Natural killer cell (primary cell): Measurements from ENCODE around the gene ATXN3. TPM values are rescaled to one million over a fixed set of nuclear protein-coding genes. Genes with fewer than 3 reads are reported as not detected.

ENCODE experiments used
- ATAC-seq, 3 donors: fragments of 150-1000 bp in 2 of 3; fragments of 200-7000 bp in 1 of 3; cut with Tn5 transposase; 1 replicate in 1 of 3; 2 replicates in 2 of 3; pipeline ENCODE4 v1.10.0; 2021; ENCODE audit warnings: mild to moderate bottlenecking in 2 of 3, moderate library complexity in 2 of 3
- DNase-seq, 2 donors: peaks; one replicate each; pipeline versions ENCODE4 v3.0.0 to v3.0.0-alpha.2; 2013 to 2021; ENCODE audit warnings: mixed read lengths in 1 of 2
- H3K27ac ChIP-seq: one replicate; pipeline ENCODE4 v1.5.1; 2013; ENCODE audit warnings: mild to moderate bottlenecking, low read length
- H3K27me3 ChIP-seq: one replicate; pipeline ENCODE4 v1.6.1; 2013; ENCODE audit warnings: low read length; ENCODE audit not compliant: control insufficient read depth, insufficient read depth
- H3K36me3 ChIP-seq: one replicate; pipeline ENCODE4 v1.6.1; 2013; ENCODE audit warnings: low read length; ENCODE audit not compliant: control insufficient read depth, insufficient read depth
- H3K4me1 ChIP-seq: one replicate; pipeline ENCODE4 v1.6.1; 2013; ENCODE audit warnings: low read length; ENCODE audit not compliant: control insufficient read depth, insufficient read depth
- H3K4me3 ChIP-seq: one replicate; pipeline ENCODE4 v1.5.1; 2013; ENCODE audit warnings: low read length
- H3K9me3 ChIP-seq: one replicate; pipeline ENCODE4 v1.6.1; 2013; ENCODE audit warnings: low read length; ENCODE audit not compliant: control insufficient read depth, insufficient read depth
- H3K27ac Mint-ChIP-seq, 2 donors: one replicate each; pipeline ENCODE4 v1.8.0; 2022; ENCODE audit warnings: mild to moderate bottlenecking in 2 of 2, mixed read lengths in 2 of 2, moderate library complexity in 1 of 2
- H3K27me3 Mint-ChIP-seq, 2 donors: one replicate each; pipeline ENCODE4 v1.8.0; 2022; ENCODE audit warnings: low read depth in 2 of 2, mixed read lengths in 2 of 2
- H3K36me3 Mint-ChIP-seq: one replicate; pipeline ENCODE4 v1.8.0; 2022; ENCODE audit warnings: mixed read lengths
- H3K4me1 Mint-ChIP-seq, 2 donors: one replicate each; pipeline ENCODE4 v1.8.0; 2022; ENCODE audit warnings: mixed read lengths in 2 of 2
- H3K4me3 Mint-ChIP-seq: one replicate; pipeline ENCODE4 v1.8.0; 2022; ENCODE audit warnings: mild to moderate bottlenecking, moderate library complexity, mixed read lengths
- H3K9me3 Mint-ChIP-seq, 2 donors: one replicate each; pipeline ENCODE4 v1.8.0; 2022; ENCODE audit warnings: mixed read lengths in 2 of 2
- WGBS: methylation state at CpG from one replicate; pipeline ENCODE4 v1.1.7; 2013; ENCODE audit warnings: missing lambda C conversion rate; ENCODE audit not compliant: insufficient coverage; 5-methylcytosine and 5-hydroxymethylcytosine counted together
- intact Hi-C: fragments of 100-400 bp; cut with micrococcal nuclease; formaldehyde crosslinking; loops from one replicate; pipeline ENCODE4 v1.14.2; 2022
- total RNA-seq, 4 donors: library from RNA; stranded (reverse); fragments of 120-200 nt in 1 of 4; gene quantifications; one replicate each; pipeline versions ENCODE4 v1.2.3 to v1.2.4, GENCODE V29; 2013 to 2022
- TF ChIP-seq, protein P1 (sequence below): fragments of 200-600 bp; IDR thresholded peaks from one replicate; pipeline ENCODE4 v1.8.0; 2022; ENCODE audit warnings: antibody characterized with exemption

ATXN3 gene
- 10 to 100 TPM; 26.7 to 40.5 (median 30.7) TPM for total RNA-seq
- 45.5 TPM for total RNA-seq (2013)

DNA sequence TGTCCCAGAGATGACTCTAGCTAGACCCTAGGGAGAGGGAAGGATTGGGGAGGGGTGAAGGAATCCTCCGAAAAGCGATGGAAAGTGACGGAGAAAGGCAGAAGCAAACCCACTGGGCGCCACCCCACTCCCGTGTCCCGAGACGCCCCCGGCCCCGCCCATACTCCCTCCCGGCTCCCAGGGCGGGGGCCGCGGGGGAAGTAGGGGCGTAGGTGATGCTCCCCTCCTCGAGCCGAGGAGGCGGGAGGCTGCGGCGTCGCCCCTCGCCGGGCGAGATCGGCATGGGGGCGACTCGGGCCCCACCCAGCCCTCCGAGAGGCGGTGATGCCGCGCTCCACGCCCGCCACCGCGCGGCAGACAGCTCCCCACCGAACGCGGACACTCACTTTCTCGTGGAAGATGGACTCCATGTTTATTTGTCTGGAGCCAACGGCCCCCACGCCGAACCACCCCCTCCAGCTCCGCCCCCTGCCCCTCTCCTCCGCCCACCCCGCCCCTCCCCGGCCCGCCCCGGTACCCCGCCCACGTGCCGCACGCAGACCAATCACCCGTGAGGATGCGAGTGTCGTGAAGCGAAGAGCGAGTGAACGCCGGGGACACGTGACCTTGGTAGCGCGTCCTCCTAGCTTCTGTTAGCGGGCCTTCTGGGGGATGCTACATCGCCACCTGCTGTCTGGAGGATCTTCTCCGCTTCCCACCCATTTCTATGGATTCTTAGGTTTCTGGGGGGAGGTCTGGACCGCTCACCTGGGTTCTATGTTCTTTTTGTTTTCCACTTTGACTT lies at the start of gene ATXN3:
Gene ATXN3 (minus strand): TSS at position 440 of the 784 bp plus-strand sequence. CDS start 30 bp downstream, at position 410.
- peak within 1 kb of the TSS; percentile 99 for H3K4me3 Mint-ChIP-seq
- peaks cover 17% of the 10 kb centered on the region for H3K4me1 ChIP-seq
- intact Hi-C loops, result loop anchor here (1.0 to 10.0 kb wide), 3 partner anchors 14 to 452 kb away; partner anchors contain the start of genes CPSF2, NDUFB1 and TRIP11
- peaks cover 18 to 22% of the 10 kb centered on the region in 2 donors for H3K4me1 Mint-ChIP-seq
- ATAC-seq (peak; percentile 91 to 98 (median 96)), DNase-seq (peak; percentile 86 to 99)
- no peaks in the 10 kb centered on the region for H3K27me3 Mint-ChIP-seq
- peak within 1 kb of the TSS; percentile 70 for H3K27ac ChIP-seq
- H3K36me3 Mint-ChIP-seq, result no peaks in the 10 kb centered on the region
- H3K27me3 ChIP-seq, result no peaks in the 10 kb centered on the region
- H3K4me3 ChIP-seq, result peak within 1 kb of the TSS; percentile 76
- TF ChIP-seq, protein P1, sequence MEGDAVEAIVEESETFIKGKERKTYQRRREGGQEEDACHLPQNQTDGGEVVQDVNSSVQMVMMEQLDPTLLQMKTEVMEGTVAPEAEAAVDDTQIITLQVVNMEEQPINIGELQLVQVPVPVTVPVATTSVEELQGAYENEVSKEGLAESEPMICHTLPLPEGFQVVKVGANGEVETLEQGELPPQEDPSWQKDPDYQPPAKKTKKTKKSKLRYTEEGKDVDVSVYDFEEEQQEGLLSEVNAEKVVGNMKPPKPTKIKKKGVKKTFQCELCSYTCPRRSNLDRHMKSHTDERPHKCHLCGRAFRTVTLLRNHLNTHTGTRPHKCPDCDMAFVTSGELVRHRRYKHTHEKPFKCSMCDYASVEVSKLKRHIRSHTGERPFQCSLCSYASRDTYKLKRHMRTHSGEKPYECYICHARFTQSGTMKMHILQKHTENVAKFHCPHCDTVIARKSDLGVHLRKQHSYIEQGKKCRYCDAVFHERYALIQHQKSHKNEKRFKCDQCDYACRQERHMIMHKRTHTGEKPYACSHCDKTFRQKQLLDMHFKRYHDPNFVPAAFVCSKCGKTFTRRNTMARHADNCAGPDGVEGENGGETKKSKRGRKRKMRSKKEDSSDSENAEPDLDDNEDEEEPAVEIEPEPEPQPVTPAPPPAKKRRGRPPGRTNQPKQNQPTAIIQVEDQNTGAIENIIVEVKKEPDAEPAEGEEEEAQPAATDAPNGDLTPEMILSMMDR, result peak; percentile 74
- no peaks in the 10 kb centered on the region for H3K36me3 ChIP-seq
- peak within 1 kb of the TSS; percentile 88 to 91 for H3K27ac Mint-ChIP-seq
- 0% methylated on average over 60 of the region's 66 CpGs for WGBS
- H3K9me3 Mint-ChIP-seq, result no peaks in the 10 kb centered on the region
- no peaks in the 10 kb centered on the region for H3K9me3 ChIP-seq

DNA sequence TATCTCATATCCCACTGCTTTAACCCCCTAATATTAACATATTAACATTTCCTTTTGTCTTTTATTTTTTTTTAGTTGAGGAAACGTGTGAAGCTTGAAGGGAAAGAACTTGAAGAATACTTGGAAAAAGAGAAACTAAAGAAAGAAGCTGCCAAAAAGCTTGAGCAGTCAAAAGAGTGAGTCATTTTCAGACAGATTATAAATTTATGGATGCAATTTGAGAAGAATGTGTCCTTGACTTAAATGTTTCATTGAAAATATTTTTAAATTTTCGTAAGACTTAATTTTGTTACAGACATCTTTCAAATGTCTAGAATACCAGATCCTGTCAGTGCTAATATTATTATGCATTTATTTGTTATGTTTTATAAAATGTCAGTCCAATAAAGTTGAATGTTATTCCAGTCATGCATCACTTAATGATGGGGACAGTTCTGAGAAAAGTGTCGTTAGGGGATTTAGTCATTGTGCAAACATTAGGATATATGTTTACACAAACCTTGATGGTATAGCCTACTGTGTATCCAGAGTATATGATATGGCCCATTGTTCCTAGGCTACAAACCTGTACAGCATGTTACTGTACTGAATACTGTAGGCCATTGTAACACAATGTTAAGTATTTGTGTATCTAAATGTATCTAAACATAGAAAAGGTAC lies 48.0 kb upstream of the ATXN3 start:
- H3K27me3 ChIP-seq, result no peaks in the 10 kb centered on the region
- H3K9me3 ChIP-seq, result no peaks in the 10 kb centered on the region
- H3K27ac ChIP-seq, result no peak overlapping the region
- no peaks in the 10 kb centered on the region for H3K27me3 Mint-ChIP-seq
- H3K36me3 ChIP-seq, result peaks cover 53% of the 10 kb centered on the region
- no peak overlapping the region for H3K27ac Mint-ChIP-seq
- H3K4me1 ChIP-seq, result no peaks in the 10 kb centered on the region
- no peak overlapping the region for H3K4me3 Mint-ChIP-seq
- H3K4me3 ChIP-seq, result no peak overlapping the region
- ATAC-seq (no peak), DNase-seq (no peak)
- H3K36me3 Mint-ChIP-seq, result peaks cover 21% of the 10 kb centered on the region
- 92% methylated on average over 2 of the region's 3 CpGs for WGBS
- intact Hi-C loops, result no loop called here
- H3K9me3 Mint-ChIP-seq, result no peaks in the 10 kb centered on the region
- H3K4me1 Mint-ChIP-seq, result peaks cover 0 to 4% of the 10 kb centered on the region in 2 donors
- TF ChIP-seq, protein P1, result no peak

DNA sequence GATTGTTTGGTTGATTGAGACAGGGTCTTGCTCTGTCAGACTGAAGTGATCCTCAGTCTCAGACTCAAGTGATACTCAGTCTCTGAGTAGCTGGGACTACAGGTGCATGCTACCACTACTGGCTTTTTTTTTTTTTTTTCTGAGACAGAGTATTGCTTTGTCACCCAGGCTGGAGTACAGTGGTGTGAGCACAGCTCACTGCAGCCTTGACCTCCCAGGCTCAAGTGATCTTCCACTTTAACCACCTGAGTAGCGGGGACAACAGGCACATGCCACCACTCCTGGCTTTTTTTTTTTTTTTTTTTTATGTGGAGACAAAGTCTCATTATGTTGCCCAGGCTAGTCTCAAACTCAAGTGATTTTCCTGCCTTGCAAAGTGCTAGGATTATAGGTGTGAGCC lies 47.2 kb upstream of the ATXN3 start:
- Mint-ChIP-seq H3K9me3 (no peaks in the 10 kb centered on the region), H3K4me1 (peaks cover 0 to 4% of the 10 kb centered on the region in 2 donors), H3K27ac (no peak overlapping the region), H3K27me3 (no peaks in the 10 kb centered on the region), H3K36me3 (peaks cover 19% of the 10 kb centered on the region), H3K4me3 (no peak overlapping the region)
- TF ChIP-seq, protein P1, result no peak
- Histone ChIP-seq H3K4me3 (no peak overlapping the region), H3K27me3 (no peaks in the 10 kb centered on the region), H3K4me1 (no peaks in the 10 kb centered on the region), H3K9me3 (no peaks in the 10 kb centered on the region), H3K27ac (no peak overlapping the region), H3K36me3 (peaks cover 49% of the 10 kb centered on the region)
- no CpG with 5 or more reads among the region's 1 CpG for WGBS
- no peak for ATAC-seq
- intact Hi-C loops, result no loop called here
- no peak for DNase-seq
